Breast epithelium (tissue), 4 donors: ENCODE results near the gene CHCHD10. TPM values are rescaled to one million over a fixed set of nuclear protein-coding genes. Genes with fewer than 3 reads are reported as not detected.

Experiments
- DNase-seq, 2 donors: peaks; one replicate each; pipeline ENCODE4 v3.0.0-alpha.2; 2019; ENCODE audit warnings: low spot score in 2 of 2
- H3K27ac ChIP-seq, 2 donors: fragments of 200-600 bp; sonication (generic) in 1 of 2; one replicate each; pipeline ENCODE4 v1.5.1; 2016 to 2019; ENCODE audit warnings: mild to moderate bottlenecking in 1 of 2
- H3K27me3 ChIP-seq, 2 donors: fragments of 200-600 bp; sonication (generic) in 1 of 2; one replicate each; pipeline versions ENCODE4 v1.5.1 to v1.6.0; 2017 to 2019; ENCODE audit warnings: control low read depth in 1 of 2, mild to moderate bottlenecking in 1 of 2
- H3K36me3 ChIP-seq: fragments of 200-600 bp; one replicate; pipeline ENCODE4 v1.5.1; 2019
- H3K4me1 ChIP-seq, 2 donors: fragments of 200-600 bp; sonication (generic); one replicate each; pipeline ENCODE4 v1.5.1; 2016 to 2019; ENCODE audit warnings: control low read depth in 1 of 2
- H3K4me3 ChIP-seq, 3 donors: fragments of 200-600 bp; sonication (generic); 1 replicate in 2 of 3; 2 replicates in 1 of 3; pipeline ENCODE4 v1.5.1; 2016 to 2019; ENCODE audit warnings: mild to moderate bottlenecking in 3 of 3, moderate library complexity in 2 of 3
- H3K9me3 ChIP-seq, 2 donors: fragments of 200-600 bp; sonication (generic) in 1 of 2; one replicate each; pipeline ENCODE4 v1.5.1; 2016 to 2019; ENCODE audit warnings: control low read depth in 1 of 2
- CTCF ChIP-seq, 3 donors: fragments of 450-650 bp; IDR thresholded peaks; one replicate each; pipeline ENCODE4 v1.5.1; 2016 to 2017; ENCODE audit warnings: antibody characterized with exemption in 3 of 3, mild to moderate bottlenecking in 3 of 3, moderate library complexity in 3 of 3
- POLR2A ChIP-seq: fragments of 450-650 bp; IDR thresholded peaks from one replicate; pipeline ENCODE4 v1.6.1; 2016; ENCODE audit warnings: antibody characterized with exemption, mild to moderate bottlenecking, moderate library complexity
- POLR2AphosphoS5 ChIP-seq, 3 donors: sonication (generic); formaldehyde crosslinking; IDR thresholded peaks; one replicate each; pipeline ENCODE4 v1.6.1; 2017; ENCODE audit warnings: antibody characterized with exemption in 3 of 3
- intact Hi-C: fragments of 100-400 bp; cut with DNase I; formaldehyde crosslinking; loops from one replicate; pipeline ENCODE4 v1.15.1; 2023; ENCODE audit warnings: low total_unique reads
- total RNA-seq, 3 donors: library from RNA; depleted of rRNA; stranded (reverse); fragments of >200 nt; gene quantifications; one replicate each; pipeline ENCODE4 v1.1.0, GENCODE V29; 2016

CHCHD10 gene
- total RNA-seq, 3 donors from 2014 or later: 5.6 to 22.8 (median 21.4) TPM

DNA sequence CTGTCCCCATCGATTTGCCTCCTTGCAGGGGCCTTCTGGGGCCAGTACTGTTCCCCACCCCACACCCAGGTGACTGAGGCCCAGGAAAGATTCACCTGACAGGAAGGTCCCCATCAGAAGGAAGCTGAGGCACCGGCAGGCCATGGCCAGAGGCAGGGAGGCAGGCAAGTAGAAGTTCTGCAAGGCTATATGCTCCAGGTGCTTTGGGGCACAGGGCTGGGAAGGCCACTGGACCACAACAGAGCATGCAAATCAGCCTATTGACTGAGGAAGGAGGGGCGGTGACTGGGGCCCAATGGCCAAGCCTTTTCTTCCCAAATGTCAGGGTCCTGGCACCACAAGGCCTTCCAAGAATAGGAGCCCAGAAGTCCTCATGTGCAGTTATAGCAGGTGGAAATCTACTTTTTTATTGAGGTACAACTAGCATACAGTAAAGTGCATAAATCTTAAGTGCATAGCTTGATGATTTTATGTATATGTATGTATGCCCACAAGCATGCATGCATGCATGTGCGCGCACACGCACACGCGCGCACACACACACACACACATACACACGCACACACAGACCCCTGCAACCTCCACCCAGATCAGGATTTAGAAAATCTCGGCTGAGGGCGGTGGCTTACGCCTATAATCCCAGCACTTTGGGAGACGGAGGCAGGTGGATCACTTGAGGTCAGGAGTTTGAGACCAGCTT lies 13.4 kb downstream of the CHCHD10 start, which contains the start of gene VPREB3:
VPREB3 (minus strand) TSS at position 206 of the 700 bp plus-strand sequence; CDS start at position 144, 62 bp downstream.
- H3K36me3 ChIP-seq: no peaks in the 10 kb centered on the region
- H3K27ac ChIP-seq: no peak within 1 kb of the TSS
- DNase-seq: no peak
- intact Hi-C loops: no loop called here
- H3K4me3 ChIP-seq: no peak within 1 kb of the TSS
- H3K4me1 ChIP-seq: no peaks in the 10 kb centered on the region
- TF ChIP-seq CTCF (IDR thresholded peaks at IDR 0.05): no peak
- TF ChIP-seq POLR2AphosphoS5 (IDR thresholded peaks at IDR 0.05): no peak
- TF ChIP-seq POLR2A: no peak
- H3K27me3 ChIP-seq: no peaks in the 10 kb centered on the region
- H3K9me3 ChIP-seq: no peaks in the 10 kb centered on the region

- TF ChIP-seq CTCF (IDR thresholded peaks at IDR 0.05) (no peak), POLR2AphosphoS5 (IDR thresholded peaks at IDR 0.05) (no peak), POLR2A (no peak)
- Histone ChIP-seq H3K27ac (no peak overlapping the region), H3K27me3 (no peaks in the 10 kb centered on the region), H3K36me3 (no peaks in the 10 kb centered on the region), H3K4me3 (no peak overlapping the region), H3K4me1 (no peaks in the 10 kb centered on the region), H3K9me3 (no peaks in the 10 kb centered on the region)
- no peak for DNase-seq
- intact Hi-C loops: no loop called here
These were observed 14.4 kb downstream of the CHCHD10 start for GRCh38 chr22:23753385-23753784.

DNA sequence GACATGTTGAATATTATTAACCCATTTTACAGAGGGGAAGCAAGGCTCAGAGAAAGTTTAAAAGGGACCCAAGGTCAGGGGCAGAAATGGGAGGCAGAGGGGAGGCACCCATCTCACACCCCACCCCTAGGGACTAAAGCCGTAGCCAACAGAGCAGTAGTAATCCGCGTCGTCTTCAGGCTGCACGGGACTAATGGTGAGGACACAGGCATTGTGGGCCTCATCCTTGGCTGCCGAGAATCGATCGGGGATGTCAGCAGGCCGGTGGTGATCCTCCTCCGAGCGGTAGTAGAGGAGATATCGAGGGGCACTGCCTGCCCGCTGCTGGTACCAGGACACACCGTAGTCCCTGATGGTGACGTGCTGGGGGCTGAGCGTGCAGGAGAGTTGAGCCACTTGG lies 15.0 kb downstream of the CHCHD10 start:
- Histone ChIP-seq H3K4me1 (no peaks in the 10 kb centered on the region), H3K36me3 (no peaks in the 10 kb centered on the region), H3K4me3 (no peak overlapping the region), H3K27ac (no peak overlapping the region), H3K9me3 (no peaks in the 10 kb centered on the region), H3K27me3 (no peaks in the 10 kb centered on the region)
- TF ChIP-seq POLR2A: no peak
- TF ChIP-seq POLR2AphosphoS5 (IDR thresholded peaks at IDR 0.05): no peak
- TF ChIP-seq CTCF (IDR thresholded peaks at IDR 0.05): no peak
- DNase-seq: no peak
- intact Hi-C loops: no loop called here

- intact Hi-C loops: no loop called here
- Histone ChIP-seq H3K36me3 (no peaks in the 10 kb centered on the region), H3K4me1 (no peaks in the 10 kb centered on the region), H3K27me3 (no peaks in the 10 kb centered on the region), H3K4me3 (peak overlapping the region in 1 of 3 donors; percentile 83), H3K9me3 (no peaks in the 10 kb centered on the region), H3K27ac (peak overlapping the region in 1 of 2 donors; percentile 95)
- no peak for DNase-seq
- TF ChIP-seq POLR2AphosphoS5 (IDR thresholded peaks at IDR 0.05): no peak
- TF ChIP-seq CTCF (IDR thresholded peaks at IDR 0.05): no peak
- TF ChIP-seq POLR2A: no peak
These were observed 15.6 kb downstream of the CHCHD10 start for GRCh38 chr22:23752090-23752691.

DNA sequence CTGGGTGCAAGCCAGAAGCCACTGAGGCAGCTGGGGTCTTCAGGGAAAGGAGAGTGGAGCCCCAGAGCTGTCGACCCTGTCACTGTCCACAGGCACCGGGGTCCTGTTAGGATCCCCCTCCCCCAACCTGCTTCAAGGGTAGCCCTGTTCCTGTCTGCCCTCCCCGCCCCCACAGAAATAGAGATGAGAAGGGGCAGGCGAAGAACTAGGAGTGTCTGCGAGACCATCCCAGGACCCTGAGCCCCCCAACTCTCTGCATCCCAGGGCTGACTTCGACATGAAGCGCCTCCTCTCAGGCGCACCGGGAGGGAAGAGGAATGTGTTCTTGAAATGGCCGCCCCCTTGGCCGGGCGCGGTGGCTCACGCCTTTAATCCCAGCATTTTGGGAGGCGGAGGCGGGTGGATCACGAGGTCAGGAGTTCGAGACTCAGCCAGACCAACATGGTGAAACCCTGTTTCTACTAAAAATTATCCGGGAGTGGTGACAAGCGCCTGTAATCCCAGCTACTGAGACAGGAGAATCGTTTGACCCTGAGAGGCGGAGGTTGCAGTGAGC lies 16.3 kb downstream of the CHCHD10 start:
- Histone ChIP-seq H3K27ac (peak overlapping the region; percentile 95), H3K4me3 (peak overlapping the region; percentile 64 to 83 (median 73)), H3K27me3 (no peaks in the 10 kb centered on the region), H3K9me3 (no peaks in the 10 kb centered on the region), H3K36me3 (no peaks in the 10 kb centered on the region), H3K4me1 (no peaks in the 10 kb centered on the region)
- TF ChIP-seq POLR2A (no peak), CTCF (IDR thresholded peaks at IDR 0.05) (no peak), POLR2AphosphoS5 (IDR thresholded peaks at IDR 0.05) (no peak)
- DNase-seq: no peak
- intact Hi-C loops: no loop called here
